Measurements from ENCODE around the gene MARK2. TPM values are rescaled to one million over a fixed set of nuclear protein-coding genes. Genes with fewer than 3 reads are reported as not detected.
A peak's percentile ranks its signal among the peaks of the same experiment; 100 is the strongest.

MARK2 gene
- total and polyA plus RNA-seq, 10 of the 15 experiments (the other 5 are each of a cell fraction or from before 2014, with no cell fraction given): 0.19 to 29.5 (median 13.2) TPM

DNA sequence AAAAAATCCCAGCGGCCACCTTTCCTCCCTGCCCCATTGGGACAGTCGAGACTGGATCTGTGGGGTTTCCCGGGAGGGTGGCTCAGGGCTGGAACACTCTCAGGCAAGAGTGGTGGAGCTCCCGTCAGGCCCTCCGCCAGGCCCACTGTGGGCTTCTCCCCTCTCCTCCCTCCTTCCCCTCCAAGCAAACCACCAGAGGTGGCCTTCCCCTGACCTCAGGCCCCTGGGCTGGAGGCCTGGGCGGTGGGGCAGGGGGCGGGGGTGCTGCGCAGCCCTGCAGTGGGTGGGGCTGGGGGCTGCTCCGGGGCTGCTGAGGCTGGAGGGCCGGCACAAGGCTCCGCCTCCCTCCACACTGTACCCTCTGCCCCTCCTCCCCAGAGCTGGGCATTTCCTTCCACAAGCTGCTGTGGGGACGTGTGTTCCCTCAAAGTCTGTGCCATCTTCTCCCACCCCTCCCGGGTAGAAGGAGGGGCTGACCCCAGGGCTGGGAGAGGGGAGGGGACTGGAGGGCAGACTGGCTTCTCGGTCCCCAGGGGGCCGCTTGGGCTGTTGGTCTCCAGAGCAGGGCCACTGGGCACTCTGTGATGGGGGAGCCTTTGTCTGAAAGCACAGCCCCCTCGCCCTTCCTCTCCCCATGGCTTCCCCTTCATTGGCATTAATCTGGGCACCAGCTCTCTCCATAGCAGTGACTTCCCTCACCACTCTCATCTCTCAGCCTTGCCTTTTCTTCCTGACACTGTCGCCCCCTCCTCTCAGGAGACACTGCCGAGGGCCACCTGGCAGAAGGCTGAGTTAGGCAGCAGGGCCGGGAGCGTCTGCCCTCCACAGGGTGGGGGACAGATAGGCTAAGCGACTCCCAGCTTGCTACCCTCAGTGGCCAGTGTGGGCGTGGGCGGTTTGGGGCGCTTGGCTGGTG is 70.9 kb downstream of the MARK2 start:
- CTCF ChIA-PET: no interaction called here
- no peak for FAIRE-seq

DNA sequence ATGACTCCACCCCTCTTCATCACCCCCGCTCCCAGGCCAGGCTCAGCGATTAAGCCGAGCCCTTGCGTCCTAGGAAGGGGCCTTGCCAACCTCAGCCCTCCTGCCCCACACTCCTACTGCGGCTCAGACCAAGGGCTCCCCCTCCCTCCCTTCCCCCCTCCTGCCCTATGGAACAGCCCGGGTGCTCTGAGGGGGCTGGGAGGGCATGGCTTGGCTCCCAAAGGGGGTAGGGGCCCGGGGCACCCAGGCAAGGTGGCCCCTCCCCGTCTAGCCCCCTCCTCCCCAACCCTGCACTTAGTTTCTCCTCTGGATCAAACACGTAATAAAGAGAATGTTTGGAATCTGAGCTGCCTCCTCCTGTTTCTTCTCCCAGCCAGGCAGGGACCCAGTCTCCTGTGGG is 71.8 kb downstream of the MARK2 start:
- POLR2A ChIA-PET: no interaction called here
- H4K20me1 ChIP-seq (ENCODE audit: control insufficient read depth, insufficient read depth): no peaks in the 10 kb centered on the region
- H3K4me1 ChIP-seq (ENCODE audit: control insufficient read depth, insufficient read depth, low read length): no peaks in the 10 kb centered on the region
- CTCF ChIA-PET: interaction anchor here (0.8 kb wide), 1 partner anchor 32 kb away, joined by 3 read pairs; no protein-coding TSS in a partner anchor
- no CpG with 5 or more reads among the region's 9 CpGs for WGBS (ENCODE audit: insufficient coverage, insufficient replicate concordance, low lambda C conversion rate, missing lambda C conversion rate)
- FAIRE-seq (no peak), DNase-seq (ENCODE audit: low read depth, low spot score) (no peak), ATAC-seq (no peak)
- H3K36me3 ChIP-seq (ENCODE audit: control insufficient read depth in 2 of 2, insufficient read depth in 2 of 2, low read length in 1 of 2): peaks cover 7 to 16% of the 10 kb centered on the region in 2 experiments; a peak in 3 of 4 replicates
- RAD21 ChIA-PET (ENCODE audit: unreplicated experiment): no interaction called here
- H3K27ac ChIP-seq (ENCODE audit: control insufficient read depth, insufficient read depth): no peak overlapping the region
- BruUV-seq (replicated peaks): no TSS peak
- H3K4me2 ChIP-seq (ENCODE audit: control insufficient read depth, insufficient read depth): no peak overlapping the region
- H2AFZ ChIP-seq (ENCODE audit: control insufficient read depth, low read depth, low read length): no peak overlapping the region
- no peaks in the 10 kb centered on the region for H3K9me3 ChIP-seq (replicated peaks; ENCODE audit: control insufficient read depth, insufficient read depth, low read length)
- in situ Hi-C loops (cut with MboI) (no loop called here), intact Hi-C loops (cut with micrococcal nuclease; ENCODE audit: unreplicated experiment) (no loop called here)
- SMC1A ChIA-PET (ENCODE audit: uncharacterized antibody, unreplicated experiment): no interaction called here
- no peak overlapping the region for H3K4me3 ChIP-seq
- no peaks in the 10 kb centered on the region for H3K79me2 ChIP-seq (ENCODE audit: control insufficient read depth, insufficient read depth, low read length)
- H3K27me3 ChIP-seq (replicated peaks in 1 of 2; ENCODE audit: control insufficient read depth in 2 of 2, insufficient read depth in 2 of 2, low read length in 1 of 2): no peaks in the 10 kb centered on the region; a peak in 1 of 4 replicates
- H3K9ac ChIP-seq (ENCODE audit: control insufficient read depth, insufficient read depth, low read length): no peak overlapping the region
- TF ChIP-seq, protein P1, sequence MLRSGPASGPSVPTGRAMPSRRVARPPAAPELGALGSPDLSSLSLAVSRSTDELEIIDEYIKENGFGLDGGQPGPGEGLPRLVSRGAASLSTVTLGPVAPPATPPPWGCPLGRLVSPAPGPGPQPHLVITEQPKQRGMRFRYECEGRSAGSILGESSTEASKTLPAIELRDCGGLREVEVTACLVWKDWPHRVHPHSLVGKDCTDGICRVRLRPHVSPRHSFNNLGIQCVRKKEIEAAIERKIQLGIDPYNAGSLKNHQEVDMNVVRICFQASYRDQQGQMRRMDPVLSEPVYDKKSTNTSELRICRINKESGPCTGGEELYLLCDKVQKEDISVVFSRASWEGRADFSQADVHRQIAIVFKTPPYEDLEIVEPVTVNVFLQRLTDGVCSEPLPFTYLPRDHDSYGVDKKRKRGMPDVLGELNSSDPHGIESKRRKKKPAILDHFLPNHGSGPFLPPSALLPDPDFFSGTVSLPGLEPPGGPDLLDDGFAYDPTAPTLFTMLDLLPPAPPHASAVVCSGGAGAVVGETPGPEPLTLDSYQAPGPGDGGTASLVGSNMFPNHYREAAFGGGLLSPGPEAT (IDR thresholded peaks at IDR 0.05; ENCODE audit: low read depth): no peak
- TF ChIP-seq NFXL1 (IDR thresholded peaks at IDR 0.05; ENCODE audit: borderline replicate concordance) (no peak), ZNF622 (IDR thresholded peaks at IDR 0.05) (no peak)
- TF ChIP-seq, protein P2, sequence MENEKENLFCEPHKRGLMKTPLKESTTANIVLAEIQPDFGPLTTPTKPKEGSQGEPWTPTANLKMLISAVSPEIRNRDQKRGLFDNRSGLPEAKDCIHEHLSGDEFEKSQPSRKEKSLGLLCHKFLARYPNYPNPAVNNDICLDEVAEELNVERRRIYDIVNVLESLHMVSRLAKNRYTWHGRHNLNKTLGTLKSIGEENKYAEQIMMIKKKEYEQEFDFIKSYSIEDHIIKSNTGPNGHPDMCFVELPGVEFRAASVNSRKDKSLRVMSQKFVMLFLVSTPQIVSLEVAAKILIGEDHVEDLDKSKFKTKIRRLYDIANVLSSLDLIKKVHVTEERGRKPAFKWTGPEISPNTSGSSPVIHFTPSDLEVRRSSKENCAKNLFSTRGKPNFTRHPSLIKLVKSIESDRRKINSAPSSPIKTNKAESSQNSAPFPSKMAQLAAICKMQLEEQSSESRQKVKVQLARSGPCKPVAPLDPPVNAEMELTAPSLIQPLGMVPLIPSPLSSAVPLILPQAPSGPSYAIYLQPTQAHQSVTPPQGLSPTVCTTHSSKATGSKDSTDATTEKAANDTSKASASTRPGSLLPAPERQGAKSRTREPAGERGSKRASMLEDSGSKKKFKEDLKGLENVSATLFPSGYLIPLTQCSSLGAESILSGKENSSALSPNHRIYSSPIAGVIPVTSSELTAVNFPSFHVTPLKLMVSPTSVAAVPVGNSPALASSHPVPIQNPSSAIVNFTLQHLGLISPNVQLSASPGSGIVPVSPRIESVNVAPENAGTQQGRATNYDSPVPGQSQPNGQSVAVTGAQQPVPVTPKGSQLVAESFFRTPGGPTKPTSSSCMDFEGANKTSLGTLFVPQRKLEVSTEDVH (IDR thresholded peaks at IDR 0.05; ENCODE audit: low read depth, partially characterized antibody): no peak
- TF ChIP-seq, protein P3, sequence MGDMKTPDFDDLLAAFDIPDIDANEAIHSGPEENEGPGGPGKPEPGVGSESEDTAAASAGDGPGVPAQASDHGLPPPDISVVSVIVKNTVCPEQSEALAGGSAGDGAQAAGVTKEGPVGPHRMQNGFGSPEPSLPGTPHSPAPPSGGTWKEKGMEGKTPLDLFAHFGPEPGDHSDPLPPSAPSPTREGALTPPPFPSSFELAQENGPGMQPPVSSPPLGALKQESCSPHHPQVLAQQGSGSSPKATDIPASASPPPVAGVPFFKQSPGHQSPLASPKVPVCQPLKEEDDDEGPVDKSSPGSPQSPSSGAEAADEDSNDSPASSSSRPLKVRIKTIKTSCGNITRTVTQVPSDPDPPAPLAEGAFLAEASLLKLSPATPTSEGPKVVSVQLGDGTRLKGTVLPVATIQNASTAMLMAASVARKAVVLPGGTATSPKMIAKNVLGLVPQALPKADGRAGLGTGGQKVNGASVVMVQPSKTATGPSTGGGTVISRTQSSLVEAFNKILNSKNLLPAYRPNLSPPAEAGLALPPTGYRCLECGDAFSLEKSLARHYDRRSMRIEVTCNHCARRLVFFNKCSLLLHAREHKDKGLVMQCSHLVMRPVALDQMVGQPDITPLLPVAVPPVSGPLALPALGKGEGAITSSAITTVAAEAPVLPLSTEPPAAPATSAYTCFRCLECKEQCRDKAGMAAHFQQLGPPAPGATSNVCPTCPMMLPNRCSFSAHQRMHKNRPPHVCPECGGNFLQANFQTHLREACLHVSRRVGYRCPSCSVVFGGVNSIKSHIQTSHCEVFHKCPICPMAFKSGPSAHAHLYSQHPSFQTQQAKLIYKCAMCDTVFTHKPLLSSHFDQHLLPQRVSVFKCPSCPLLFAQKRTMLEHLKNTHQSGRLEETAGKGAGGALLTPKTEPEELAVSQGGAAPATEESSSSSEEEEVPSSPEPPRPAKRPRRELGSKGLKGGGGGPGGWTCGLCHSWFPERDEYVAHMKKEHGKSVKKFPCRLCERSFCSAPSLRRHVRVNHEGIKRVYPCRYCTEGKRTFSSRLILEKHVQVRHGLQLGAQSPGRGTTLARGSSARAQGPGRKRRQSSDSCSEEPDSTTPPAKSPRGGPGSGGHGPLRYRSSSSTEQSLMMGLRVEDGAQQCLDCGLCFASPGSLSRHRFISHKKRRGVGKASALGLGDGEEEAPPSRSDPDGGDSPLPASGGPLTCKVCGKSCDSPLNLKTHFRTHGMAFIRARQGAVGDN (IDR thresholded peaks at IDR 0.05): no peak

More for the DNA sequence above, 70.9 kb downstream of the MARK2 start:
- in situ Hi-C loops (cut with MboI) (no loop called here), intact Hi-C loops (cut with micrococcal nuclease; ENCODE audit: unreplicated experiment) (no loop called here)
- H2AFZ ChIP-seq (ENCODE audit: control insufficient read depth, low read depth, low read length): no peak overlapping the region
- 72% methylated on average over 21 of the region's 24 CpGs for WGBS (ENCODE audit: insufficient coverage, insufficient replicate concordance, low lambda C conversion rate, missing lambda C conversion rate)
- H3K9ac ChIP-seq (ENCODE audit: control insufficient read depth, insufficient read depth, low read length): no peak overlapping the region
- H4K20me1 ChIP-seq (ENCODE audit: control insufficient read depth, insufficient read depth): no peaks in the 10 kb centered on the region
- ChIA-PET POLR2A (no interaction called here), SMC1A (ENCODE audit: uncharacterized antibody, unreplicated experiment) (no interaction called here), RAD21 (ENCODE audit: unreplicated experiment) (no interaction called here)
- 0 out of 2 replicates have a peak, but pooled peaks have one; percentile 10 for TF ChIP-seq POLR2A (IDR thresholded peaks at IDR 0.05; ENCODE audit: low read depth, low read length)
- TF ChIP-seq NRF1 (conservative IDR thresholded peaks at IDR 0.05; ENCODE audit: low read depth, low read length): no peak
- BruUV-seq (replicated peaks): no TSS peak
- H3K27me3 ChIP-seq (replicated peaks in 1 of 2; ENCODE audit: control insufficient read depth in 2 of 2, insufficient read depth in 2 of 2, low read length in 1 of 2): no peaks in the 10 kb centered on the region
- peaks cover 7 to 18% of the 10 kb centered on the region in 2 experiments; a peak in 3 of 4 replicates for H3K36me3 ChIP-seq (ENCODE audit: control insufficient read depth in 2 of 2, insufficient read depth in 2 of 2, low read length in 1 of 2)
- DNase-seq (ENCODE audit: low read depth, low spot score) (no peak), ATAC-seq (no peak)
- no peak overlapping the region for H3K27ac ChIP-seq (ENCODE audit: control insufficient read depth, insufficient read depth)
- H3K4me2 ChIP-seq (ENCODE audit: control insufficient read depth, insufficient read depth): no peak overlapping the region
- no peaks in the 10 kb centered on the region for H3K9me3 ChIP-seq (replicated peaks; ENCODE audit: control insufficient read depth, insufficient read depth, low read length)
- H3K79me2 ChIP-seq (ENCODE audit: control insufficient read depth, insufficient read depth, low read length): no peaks in the 10 kb centered on the region
- H3K4me1 ChIP-seq (ENCODE audit: control insufficient read depth, insufficient read depth, low read length): no peaks in the 10 kb centered on the region
- H3K4me3 ChIP-seq: no peak overlapping the region

All from GM12878 (cell line).